Stimulated activated CD4-positive, alpha-beta T cell treated with anti-CD3 and anti-CD28 coated beads, Interleukin-2, amount 100 ng/mL, for 48 hours (primary cell): ENCODE data around the gene NOXA1.
A peak's percentile ranks its signal among the peaks of the same experiment; 100 is the strongest.
"Not testable (repeated sequence)": the region's sequence is repeated elsewhere in the genome, so short reads cannot be mapped to it uniquely, and the experiment has no call there.

Source experiments
- DNase-seq, 2 donors: peaks; one replicate each; pipeline ENCODE4 v3.0.0-alpha.2; 2020

NOXA1 gene

GRCh38 chr9:137406085-137406760 is 17.0 kb upstream of the NOXA1 start:
- no peak for DNase-seq

DNA sequence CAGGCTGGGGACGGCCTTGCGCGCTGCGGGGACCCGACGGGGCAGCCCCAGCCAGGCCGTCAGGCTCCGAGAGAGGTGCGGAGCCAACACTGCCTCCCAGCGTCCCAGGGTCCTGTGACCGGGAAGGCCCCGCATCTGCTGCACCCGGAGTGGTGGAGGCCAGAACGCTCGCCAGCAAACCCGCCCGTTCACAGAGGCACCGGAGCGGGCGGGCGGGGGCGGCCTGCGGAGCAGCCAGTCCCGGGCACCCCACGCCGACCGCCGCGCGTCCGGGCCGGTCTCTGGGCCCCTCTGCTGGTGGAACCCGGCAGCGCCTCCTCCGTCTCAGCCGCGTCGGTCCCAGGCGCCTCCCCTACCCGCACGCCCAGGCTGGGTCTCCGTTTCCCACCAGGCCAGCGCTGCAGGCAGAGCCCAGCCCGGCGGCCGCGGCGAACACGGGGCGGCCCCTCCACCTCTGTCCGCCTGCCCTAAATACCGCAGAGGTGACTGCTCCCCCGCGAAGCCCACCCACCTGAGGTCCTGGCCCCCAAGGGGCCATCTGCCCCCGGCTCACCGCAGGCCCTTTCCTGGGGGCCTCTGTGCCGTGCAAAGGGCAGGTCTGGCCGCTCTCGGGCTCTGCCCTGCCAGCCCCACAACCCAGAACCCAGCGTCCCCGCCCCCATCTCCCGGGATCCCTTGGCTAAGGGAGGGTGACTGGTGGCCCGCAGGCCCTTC is 16.2 kb upstream of the NOXA1 start:
- DNase-seq = peak; percentile 59 to 76

DNA sequence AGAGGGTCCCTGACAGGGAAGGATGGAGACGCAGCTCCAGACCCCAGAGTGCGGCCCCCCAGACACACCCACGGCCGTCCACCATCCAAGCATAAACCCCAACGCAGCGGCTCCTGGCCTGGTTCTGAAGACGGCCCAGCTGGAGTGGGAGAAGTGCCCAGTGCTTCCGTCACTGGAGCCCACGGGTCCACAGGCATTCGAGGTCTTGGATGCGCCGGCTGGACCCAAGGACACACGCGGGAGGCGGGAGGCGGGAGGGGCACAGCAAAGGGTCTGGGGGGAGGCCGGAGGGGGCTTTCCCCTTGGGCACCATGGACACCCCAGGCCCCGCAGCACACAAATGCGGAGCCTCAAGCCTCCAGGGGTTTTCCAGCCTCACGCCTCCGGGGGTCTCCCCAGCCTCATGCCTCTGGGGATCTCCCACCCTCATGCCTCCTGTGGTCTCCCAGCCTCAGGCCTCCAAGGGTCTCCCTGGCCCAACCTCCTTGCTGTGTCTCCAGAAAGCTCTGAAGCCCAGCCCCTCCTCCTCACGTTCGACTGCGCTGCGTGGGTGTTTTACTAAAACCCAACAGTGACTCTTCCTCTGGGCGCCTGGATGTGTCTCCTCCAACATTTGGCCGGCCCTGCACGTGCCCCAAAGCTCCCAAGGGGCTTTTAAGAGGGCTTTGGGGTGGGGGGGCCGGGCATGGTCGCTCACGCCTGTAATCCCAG is 15.4 kb upstream of the NOXA1 start:
- DNase-seq = no peak

DNA sequence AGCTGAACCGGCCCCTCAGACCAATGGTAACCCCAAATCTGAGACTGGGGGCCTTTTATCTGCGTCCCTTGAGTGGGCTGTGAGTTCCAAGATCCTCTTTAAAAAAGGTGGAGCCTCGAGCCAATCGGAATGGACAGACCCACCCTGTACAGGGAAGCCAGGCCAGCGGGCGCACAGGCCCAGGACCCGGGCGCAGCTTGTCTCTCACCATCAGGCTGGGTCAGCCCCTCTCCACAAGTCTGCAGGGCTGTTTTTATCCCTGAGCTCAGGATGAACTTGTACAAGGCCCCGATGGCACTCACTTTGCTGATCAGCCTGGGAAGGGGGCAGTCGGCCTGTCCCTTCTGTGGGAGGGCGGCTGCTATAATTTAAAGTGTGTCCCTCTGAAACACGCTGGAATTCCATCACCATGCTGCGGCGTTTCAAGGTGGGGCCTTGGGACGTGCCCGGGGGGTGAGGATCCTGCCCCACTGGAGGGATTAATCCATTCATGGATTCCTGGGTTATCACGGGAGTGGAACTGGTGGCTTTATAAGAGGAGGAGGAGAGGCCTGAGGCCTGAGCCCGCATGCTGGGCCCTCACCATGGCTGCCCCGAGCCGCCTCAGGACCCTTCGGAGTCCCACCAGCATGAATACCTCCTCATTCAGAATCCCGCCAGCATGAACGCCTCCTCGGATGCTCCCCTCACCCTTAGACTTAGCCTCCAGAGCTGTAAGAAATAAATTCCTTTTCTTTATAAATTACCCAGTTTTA is 14.4 kb upstream of the NOXA1 start:
- no peak for DNase-seq

- DNase-seq = no peak
These were observed 13.7 kb upstream of the NOXA1 start for GRCh38 chr9:137409515-137409914.

DNA sequence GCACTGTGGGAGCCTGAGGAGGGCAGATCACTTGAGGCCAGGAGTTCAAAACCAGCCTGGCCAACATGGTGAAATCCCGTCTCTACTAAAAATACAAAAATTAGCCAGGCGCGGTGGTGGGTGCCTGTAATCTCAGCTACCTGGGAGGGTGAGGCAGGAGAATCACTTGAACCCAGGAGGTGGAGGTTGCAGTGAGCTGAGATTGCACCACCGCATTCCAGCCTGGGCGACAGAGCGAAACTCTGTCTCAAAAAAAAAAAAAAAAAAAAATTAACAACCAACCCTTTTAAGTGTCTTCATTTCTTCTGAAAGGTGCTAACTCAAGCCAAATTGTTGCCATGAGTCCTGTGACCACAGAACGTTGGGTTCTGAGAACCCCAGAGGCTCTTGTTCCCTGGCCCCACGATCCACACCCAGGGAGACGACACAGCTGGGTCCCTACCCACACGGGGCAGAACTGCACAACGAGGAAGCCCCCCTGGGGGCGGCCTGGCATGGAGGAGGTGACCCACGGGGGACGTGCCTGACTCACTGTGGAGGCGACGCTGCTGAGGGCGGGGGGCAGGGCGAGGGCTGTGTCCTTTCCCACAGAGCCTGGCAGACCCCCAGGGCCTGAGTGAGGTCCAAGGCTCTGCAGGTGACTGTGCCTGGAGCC is 12.8 kb upstream of the NOXA1 start:
- DNase-seq = not testable (repeated sequence)

DNA sequence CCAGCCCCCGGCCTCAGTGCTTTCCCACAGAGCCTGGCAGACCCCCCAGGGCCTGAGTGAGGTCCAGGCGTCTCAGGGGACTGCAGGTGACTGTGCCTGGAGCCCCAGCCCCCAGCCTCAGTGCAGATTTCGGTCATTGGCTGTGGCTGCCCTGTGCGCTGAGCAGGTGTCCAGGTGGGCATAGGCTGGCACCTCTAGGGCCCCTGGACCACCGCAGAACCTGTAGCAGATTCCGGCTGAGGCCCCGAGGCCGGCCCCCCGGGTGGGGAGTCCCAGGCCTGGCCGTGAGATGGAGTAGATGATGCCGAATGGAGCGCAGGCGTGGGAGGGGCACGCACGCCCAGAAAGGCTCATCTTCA is 12.3 kb upstream of the NOXA1 start:
- DNase-seq = no peak

GRCh38 chr9:137411260-137411644 is 11.9 kb upstream of the NOXA1 start:
- DNase-seq = no peak

GRCh38 chr9:137411645-137412380 is 11.4 kb upstream of the NOXA1 start:
- peak; percentile 33 to 40 for DNase-seq

DNA sequence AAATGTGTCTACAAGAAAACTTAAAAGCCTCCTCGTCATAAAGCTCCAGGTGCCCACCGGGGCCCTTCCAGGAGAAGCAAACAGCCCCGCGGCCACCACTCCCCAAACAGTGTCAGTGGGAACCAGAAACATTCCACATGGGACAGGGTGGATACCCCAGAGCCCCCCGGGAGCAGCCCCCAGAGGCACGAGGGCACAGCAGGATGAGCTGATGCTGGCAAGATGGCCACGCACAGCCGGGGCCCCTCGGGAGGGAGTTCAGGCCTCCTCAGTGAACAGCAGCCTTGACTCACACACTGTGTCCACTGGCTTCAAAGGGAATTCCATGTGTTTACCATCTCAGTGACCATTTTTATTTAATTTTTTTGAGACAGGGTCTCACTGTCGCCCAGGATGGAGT is 10.8 kb upstream of the NOXA1 start:
- no peak for DNase-seq

DNA sequence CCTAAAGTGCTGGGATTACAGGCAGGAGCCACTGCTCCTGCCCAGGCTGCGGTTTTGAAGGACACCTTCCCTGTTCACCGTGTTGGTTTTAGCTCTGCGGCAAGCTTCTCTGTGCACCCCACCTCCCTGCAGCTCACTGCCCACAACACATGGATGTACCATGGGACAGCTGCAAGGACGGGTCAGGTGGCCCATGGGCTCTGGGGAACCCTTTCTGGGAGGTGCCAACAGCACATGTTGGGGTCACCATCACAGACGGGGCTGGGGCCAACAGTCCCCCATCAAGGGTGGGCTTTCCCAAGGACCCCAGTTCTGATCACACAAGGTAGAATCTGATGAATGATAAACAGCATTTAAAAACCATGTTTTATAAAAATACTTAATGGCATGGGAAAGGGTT is 7.7 kb upstream of the NOXA1 start:
- DNase-seq = no peak

DNA sequence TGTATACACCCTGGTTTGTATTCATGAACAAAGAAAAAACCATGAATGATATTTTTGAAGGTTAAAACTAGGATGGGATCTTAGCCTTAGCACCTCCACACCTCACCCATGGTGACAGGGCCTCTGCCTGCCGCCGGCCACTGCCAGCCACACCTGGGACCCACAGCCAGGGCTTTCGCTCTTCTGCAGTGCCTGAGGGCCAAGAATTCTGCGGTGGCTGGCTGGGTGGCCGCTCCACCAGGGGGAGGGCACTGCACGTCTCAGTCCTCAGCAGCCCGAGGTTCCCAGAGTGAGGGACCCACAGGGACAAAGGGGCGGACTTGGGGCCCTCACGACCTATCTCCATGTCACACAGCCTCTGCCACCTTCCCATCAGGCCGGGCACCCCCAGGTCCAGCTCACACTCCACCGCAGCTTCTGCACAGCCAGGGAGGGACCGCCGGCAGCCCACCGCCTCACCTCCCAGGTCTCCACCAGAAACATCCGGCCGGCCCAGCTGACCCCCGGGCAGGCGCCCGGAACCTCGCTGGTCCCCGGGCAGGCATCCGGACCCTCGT is 7.1 kb upstream of the NOXA1 start:
- no peak for DNase-seq

- no peak for DNase-seq
These were observed 6.5 kb upstream of the NOXA1 start for GRCh38 chr9:137416563-137417151.

DNA sequence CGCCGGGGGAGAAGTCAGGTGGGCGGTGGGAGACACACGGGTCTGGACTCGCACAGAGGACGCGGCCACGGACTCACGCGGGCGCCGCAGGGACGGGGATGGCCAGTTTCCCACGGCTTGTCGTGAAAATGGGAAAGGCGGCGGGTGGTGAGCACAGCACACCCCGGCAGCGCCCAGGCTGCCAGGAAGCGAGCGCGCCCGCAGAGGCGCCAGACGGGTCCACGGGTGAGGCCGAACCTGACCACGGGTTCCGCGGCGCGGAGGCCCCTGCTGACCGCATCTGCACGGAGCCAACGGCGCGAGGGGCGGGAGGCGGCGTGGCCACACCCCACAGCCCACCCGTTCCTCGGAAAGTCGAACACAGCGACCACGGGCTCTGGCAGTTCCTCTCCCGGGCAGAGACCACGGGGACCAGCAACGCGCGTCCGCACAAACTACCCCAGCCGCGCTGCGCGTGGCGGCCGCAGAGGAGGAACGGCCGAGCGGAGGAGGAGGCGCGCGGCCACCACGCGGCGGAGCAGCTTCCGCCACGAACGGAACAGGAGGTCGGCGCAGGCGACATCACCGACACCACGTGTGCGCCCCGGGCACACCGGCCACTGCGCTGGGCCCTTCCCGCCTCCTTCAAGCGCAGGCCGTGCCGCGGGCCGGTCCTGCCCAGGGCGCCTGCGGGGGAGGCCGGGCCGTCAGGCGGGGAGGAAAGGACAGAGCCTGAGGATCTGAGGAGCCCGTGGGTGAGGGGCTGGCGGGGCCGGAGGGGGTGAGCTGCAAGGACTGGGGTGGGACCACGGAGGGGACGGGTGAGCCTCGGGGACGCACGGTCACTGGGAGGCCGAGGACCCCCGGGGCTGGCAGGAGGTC is 5.8 kb upstream of the NOXA1 start:
- DNase-seq = no peak

DNA sequence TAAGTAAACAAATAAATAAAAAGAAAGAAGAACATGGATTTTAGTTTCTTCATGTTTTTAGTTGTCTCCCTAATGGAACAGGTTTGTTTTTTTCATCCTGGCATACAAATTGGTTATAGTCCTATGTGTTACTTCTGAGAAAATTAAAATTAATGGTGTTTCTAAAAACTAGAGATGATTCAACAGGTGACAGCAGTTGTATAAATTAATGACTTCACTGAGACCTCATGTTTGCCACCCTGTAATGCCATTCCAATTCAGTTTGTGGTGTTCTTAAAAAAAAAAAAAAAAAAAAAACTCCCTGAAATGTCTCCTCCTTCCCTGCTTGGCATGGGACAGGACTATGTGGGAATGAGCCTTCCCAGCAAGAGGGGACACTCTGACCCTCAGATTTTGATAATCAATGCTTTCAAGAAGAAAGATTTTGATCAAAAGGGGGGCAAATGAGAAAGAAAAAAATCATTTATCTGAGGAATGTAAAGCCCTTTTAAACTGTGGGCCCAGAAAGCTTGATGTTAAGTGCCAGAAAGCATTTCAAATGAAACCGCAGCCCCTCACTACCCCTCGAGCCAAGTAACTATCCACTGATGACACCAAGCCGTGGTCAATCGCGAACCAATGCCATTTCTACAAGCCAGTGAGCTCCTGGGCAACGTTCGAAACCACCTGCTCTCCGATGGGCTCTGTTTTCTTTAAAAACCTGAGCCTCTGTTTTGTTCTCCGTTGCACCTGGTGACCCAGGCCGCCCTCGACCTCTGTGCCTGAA is 1.2 kb upstream of the NOXA1 start:
- no peak for DNase-seq

- no peak for DNase-seq
These were observed 510 bp downstream of the NOXA1 start for GRCh38 chr9:137423514-137424291.

- no peak for DNase-seq
These were observed 3.0 kb downstream of the NOXA1 start for GRCh38 chr9:137426018-137426681.
